Dermis microvascular lymphatic vessel endothelial cell (primary cell): Measurements from ENCODE around the gene CDSN. TPM values are rescaled to one million over a fixed set of nuclear protein-coding genes. Genes with fewer than 3 reads are reported as not detected.
A peak's percentile ranks its signal among the peaks of the same experiment; 100 is the strongest.

Experiments
- DNase-seq, 2 donors: peaks; one replicate each; pipeline versions ENCODE4 v3.0.0 to v3.0.0-alpha.2; 2010; ENCODE audit warnings: low read depth in 2 of 2
- total RNA-seq: library from RNA; depleted of rRNA; stranded (reverse); fragments of >200 nt; gene quantifications from 2 replicates; pipeline ENCODE4 v1.2.1, GENCODE V29; 2014

CDSN gene
- total RNA-seq, 1 donor from 2014 or later = under 0.01 TPM

GRCh38 chr6:31145386-31145785 lies 25.1 kb upstream of the CDSN start:
- no peak for DNase-seq

- no peak for DNase-seq
Measured at GRCh38 chr6:31144970-31145340, 24.7 kb upstream of the CDSN start.

DNA sequence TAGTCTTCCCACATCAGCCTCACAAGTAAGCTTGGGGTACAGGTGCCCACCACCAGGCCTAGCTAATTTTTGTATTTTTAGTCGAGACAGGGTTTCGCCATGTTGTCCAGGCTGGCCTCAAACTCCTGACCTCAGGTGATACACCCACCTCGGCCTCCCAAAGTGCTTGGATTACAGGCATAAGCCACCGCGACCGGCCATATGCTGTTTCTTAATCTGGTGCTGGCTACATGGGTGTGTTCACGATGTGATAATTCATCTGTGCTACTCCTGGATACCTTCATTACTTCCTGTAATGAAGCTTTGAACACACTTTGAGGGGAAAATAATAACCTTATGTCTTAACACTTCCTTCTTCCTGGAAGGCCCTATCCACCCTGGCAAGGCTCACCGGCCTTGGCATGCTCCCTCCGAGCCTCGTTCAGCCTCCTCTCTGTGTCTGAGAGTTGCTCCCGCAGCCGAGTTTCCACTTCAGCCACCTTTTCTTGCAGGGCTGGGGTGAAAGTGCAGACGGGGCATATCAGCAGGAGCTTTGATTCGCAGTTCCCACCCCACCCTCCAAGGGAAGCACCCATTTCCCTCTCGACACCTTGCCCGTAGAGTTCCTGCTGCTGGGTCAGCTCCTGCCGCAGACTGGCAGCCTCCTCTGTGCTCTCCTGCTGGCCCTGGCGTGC lies 24.2 kb upstream of the CDSN start:
- DNase-seq = no peak

DNA sequence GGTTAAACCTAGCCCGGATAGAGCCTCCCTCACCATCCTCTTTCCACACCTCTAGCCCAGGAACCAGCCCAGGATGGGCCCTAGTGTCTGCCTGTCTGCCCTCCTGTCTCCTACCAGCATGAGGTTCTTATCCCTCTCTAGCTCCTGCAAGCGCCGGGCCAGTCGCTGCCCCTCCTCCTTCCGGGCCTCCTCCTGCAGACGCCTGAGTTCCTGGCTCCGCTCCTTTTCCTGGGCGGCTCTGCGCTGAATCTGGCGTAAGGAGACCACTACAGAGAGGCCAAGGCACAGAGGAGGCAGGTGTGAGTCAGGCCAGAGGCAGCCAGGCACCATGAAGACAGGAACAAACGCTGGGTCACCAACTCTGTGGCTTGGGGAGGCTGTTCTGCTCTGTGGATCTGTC lies 22.9 kb upstream of the CDSN start:
- DNase-seq = peak in 1 of 2 donors; percentile 19

- no peak for DNase-seq
Measured at GRCh38 chr6:31142361-31142761, 22.1 kb upstream of the CDSN start.

DNA sequence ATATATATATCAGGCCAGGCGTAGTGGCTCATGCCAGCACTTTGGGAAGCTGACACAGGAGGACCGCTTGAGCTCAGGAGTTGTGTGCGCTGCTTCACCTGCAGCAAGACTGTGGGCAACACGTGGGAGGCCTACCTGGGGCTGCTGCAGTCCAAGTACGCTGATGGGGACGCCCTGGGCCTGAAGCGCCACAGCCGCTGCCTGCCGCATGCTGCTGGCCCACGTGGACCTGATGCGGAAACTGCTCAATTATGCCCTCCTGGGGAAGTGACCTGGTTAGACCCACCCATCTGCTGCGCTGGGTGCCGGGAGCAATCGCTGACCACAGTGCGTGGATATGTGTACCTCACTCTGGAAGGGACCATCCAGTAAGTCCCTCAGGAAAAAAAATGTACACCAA lies 20.4 kb upstream of the CDSN start:
- no peak for DNase-seq

DNA sequence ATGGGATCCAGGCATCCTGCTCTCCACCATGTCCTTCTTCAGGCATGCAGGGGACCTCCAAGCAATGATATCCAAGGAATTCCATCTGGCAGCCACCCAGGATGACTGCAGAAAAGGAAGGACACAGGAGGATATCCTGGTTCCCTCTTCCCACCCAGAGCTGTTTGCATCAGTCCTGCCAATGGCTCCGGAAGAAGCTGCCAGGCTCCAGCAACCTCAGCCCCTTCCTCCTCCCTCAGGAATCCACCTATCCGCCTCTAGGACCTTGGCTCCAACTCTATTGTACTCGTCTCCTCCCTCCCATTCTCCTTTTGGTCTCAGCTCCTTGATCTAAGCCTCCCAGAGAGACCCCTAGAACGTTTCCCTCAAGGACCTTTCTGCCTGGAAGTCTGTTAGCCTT lies 19.4 kb upstream of the CDSN start:
- no peak for DNase-seq

DNA sequence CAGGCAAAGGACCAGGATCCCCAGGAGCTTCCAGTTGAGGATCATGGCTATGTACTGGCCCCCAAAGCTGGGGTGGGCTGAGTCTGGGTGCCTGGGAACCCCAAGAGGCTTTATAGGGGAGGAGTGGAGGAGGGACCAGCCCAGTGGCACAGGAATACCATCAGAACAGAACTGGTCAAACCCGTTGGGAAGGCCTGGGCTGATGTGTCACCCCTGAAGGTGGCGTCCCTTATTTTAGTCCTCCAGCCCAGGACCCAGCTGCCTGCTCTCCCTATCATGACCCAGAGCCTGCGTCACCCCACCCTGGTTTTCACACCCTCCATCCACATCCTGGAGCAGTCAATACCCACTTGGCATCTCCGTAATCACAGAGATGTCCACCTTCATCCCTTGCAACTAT lies 18.7 kb upstream of the CDSN start, which contains the start of gene PSORS1C2:
PSORS1C2 (minus strand) TSS at position 85 of the 400 bp plus-strand sequence; CDS start at position 45, 40 bp downstream.
- DNase-seq = no peak

DNA sequence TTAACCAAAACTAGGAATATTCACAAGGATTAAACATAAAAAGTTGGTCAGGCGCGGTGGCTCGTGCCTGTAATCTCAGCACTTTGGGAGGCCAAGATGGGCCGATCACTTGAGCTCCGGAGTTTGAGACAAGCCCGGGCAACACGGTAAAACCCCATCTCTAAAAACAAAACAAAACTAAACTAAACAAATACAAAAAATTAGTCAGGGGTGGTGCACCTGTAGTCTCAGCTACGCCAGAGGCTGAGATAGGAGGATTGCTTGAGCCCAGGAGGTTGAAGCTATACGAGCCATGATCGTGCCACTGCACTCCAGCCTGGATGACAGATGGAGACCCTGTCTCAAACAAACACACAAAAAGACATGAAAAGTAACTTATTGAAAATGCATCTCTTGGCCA lies 15.5 kb upstream of the CDSN start:
- DNase-seq = no peak

- no peak for DNase-seq
Measured at GRCh38 chr6:31132806-31133205, 12.6 kb upstream of the CDSN start.

DNA sequence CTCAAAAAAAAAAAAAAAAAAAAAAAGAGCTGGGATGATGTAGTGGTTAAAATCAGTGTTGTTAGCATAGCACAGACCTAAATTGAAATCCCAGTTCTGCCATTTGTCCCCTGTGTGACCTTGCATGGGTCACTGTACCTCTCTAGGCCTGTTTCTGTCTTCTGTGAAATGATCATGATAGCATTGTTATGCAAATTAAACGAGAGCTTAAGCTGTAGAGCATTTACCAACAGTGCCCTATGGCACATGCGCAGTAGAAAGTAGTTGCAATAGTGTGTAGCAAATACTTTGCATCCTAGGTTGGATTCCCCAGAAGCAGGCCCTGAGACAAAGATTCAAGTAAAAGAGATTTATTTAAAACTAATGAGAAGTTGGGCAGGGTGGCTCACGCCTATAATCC lies 11.3 kb upstream of the CDSN start:
- DNase-seq = no peak

DNA sequence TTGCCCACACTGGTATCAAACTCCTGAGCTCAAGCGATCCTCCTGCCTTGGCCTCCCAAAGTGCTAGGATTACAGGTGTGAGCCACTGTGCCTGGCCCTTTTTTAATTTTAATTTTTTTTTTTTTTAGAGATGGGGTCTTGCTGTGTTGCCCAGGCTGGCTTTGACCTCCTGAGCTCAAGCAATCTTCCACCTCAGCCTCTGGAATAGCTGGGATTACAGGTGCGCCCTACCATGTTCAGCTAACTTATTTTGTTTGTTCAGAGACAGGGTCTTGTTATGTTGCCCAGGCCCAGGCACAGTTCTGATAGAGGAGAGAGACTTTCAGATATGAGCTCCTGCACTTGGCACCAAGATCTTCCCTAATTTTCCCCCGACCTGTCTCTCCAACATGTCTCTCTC lies 10.5 kb upstream of the CDSN start:
- no peak for DNase-seq

DNA sequence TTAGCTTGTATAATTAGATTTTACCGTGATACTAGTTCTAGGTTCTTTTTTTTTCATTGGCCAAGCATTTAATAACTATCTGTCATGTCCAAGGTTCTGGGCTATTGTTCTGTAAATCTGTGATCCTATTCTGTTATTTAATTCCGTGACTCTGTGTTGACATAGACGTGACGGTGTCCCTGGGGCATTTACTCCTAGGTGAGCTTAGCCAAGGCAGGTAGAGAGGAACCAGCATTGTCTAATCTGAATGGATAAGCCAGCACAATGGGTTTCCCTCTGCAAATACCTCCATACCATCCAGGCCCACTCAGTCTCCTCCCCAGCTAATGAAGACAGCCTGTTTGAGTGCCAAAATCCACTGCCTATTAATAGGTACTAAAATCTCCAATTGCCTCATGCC lies 8.9 kb upstream of the CDSN start:
- no peak for DNase-seq

GRCh38 chr6:31128093-31128676 lies 7.9 kb upstream of the CDSN start:
- DNase-seq = peak in 1 of 2 donors; percentile 50

GRCh38 chr6:31126396-31127175 lies 6.3 kb upstream of the CDSN start:
- no peak for DNase-seq

GRCh38 chr6:31125586-31126363 lies 5.5 kb upstream of the CDSN start:
- DNase-seq = peak in 1 of 2 donors; percentile 37

GRCh38 chr6:31125162-31125561 lies 4.9 kb upstream of the CDSN start:
- DNase-seq = peak; percentile 47 to 92

DNA sequence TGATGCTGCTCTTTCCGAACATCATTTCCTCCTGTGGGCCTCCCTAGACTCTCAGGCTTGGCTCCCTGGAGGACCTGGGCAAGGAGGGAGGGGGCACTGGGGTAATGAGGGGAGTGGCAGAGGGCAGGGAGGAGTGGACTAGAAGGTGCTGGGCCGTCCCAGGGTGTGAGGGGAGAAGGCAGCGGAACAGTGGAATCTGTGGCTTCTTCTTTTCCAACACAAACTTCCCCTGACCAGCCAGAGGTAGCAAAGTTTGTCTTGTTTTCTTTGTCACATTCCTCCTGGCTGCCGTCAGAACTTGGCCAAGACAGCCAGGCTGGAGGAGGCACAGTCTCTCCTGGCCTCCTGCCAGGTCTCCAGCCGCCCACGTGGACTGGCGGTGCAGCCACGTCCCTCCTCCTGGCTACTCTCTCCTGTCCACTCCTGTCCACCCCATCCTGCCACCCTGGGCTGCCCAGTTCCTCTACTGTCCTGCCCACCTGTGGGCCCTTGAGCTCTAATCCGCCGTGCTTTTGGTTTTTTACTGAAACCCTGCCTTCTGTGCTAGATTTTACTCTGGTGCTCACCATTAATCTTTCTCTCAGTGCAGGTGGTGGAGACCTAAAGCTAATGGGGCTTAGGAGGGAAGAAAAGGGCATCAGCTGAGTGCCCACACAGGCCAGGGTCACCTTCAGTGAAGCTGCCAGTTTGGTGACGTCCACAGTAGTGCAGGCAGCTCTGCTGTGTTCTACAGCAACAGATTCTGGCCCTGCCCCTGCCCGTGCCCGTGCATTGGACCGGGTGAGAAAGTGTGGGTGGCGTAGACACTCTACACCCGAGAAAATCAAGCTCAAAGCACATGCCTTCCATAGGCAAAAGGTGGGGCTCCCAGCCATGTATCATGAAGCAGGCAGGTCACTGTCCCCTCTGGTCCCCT lies 2.8 kb upstream of the CDSN start:
- DNase-seq = peak in 1 of 2 donors; percentile 89

DNA sequence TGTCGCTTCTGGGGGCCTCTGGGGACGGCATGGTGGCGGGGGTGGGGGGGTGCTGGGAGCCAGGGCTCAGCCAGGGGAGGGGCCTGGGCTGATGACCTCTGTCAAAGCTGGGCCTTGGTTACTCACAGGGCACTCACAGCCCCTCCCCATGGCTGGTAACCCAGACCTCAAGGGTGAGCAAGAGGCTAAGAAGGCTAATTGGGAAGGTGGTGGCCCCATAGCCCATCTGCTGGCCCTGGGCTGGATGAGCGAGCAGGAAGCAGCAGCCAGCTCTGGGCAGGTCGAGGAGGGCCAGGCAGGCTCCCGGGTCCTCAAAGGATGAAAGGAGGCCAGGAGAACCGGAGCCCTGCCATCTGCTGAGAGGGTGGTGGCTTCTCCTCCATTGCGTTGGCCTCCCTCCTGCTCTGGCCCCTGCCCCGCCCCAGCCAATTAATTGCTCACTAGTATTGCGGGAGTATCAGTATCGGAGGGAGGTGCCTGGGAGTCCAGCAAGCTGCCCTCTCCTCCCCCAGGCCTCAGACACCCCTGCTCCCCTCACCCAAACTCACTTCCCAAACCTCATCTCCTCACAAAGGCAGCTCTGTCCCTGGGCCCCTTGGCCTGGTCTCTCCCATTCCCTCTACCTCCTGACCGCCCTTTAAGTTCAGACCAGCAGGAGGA lies 1.0 kb upstream of the CDSN start:
- DNase-seq = no peak

GRCh38 chr6:31118178-31118577 lies 2.1 kb downstream of the CDSN start:
- no peak for DNase-seq
